BLaER1 treated with 17β-estradiol and CSF1 and Interleukin-3, amounts not matched to agents 10 nM and 100 nM (cell line): ENCODE measurements around the gene SUN5.

Experiments
- H3K27ac ChIP-seq, 11 experiments: shearing (Covaris generic); formaldehyde crosslinking; 2 replicates each; pipeline ENCODE4 v1.8.1; 2022
- H3K27me3 ChIP-seq, 11 experiments: shearing (Covaris generic); formaldehyde crosslinking; 2 replicates each; pipeline ENCODE4 v1.8.1; 2022
- H3K36me3 ChIP-seq, 11 experiments: shearing (Covaris generic); formaldehyde crosslinking; 2 replicates each; pipeline ENCODE4 v1.8.1; 2022
- H3K4me1 ChIP-seq, 10 experiments: shearing (Covaris generic); formaldehyde crosslinking; 2 replicates each; pipeline ENCODE4 v1.8.1; 2022
- H3K4me2 ChIP-seq, 11 experiments: shearing (Covaris generic); formaldehyde crosslinking; 2 replicates each; pipeline ENCODE4 v1.8.1; 2022
- H3K4me3 ChIP-seq, 10 experiments: shearing (Covaris generic); formaldehyde crosslinking; 2 replicates each; pipeline ENCODE4 v1.8.1; 2022
- H3K9ac ChIP-seq, 11 experiments: shearing (Covaris generic); formaldehyde crosslinking; 2 replicates each; pipeline ENCODE4 v1.8.1; 2022
- H3K9me3 ChIP-seq, 11 experiments: shearing (Covaris generic); formaldehyde crosslinking; replicated peaks in 1 of 11; 2 replicates each; pipeline ENCODE4 v1.8.1; 2022
- H4K20me1 ChIP-seq, 11 experiments: shearing (Covaris generic); formaldehyde crosslinking; 2 replicates each; pipeline ENCODE4 v1.8.1; 2022
- Cebpa-rat ChIP-seq, 11 experiments: shearing (Covaris generic); IDR thresholded peaks; 2 replicates each; pipeline ENCODE4 v1.8.1; 2022

The SUN5 gene

DNA sequence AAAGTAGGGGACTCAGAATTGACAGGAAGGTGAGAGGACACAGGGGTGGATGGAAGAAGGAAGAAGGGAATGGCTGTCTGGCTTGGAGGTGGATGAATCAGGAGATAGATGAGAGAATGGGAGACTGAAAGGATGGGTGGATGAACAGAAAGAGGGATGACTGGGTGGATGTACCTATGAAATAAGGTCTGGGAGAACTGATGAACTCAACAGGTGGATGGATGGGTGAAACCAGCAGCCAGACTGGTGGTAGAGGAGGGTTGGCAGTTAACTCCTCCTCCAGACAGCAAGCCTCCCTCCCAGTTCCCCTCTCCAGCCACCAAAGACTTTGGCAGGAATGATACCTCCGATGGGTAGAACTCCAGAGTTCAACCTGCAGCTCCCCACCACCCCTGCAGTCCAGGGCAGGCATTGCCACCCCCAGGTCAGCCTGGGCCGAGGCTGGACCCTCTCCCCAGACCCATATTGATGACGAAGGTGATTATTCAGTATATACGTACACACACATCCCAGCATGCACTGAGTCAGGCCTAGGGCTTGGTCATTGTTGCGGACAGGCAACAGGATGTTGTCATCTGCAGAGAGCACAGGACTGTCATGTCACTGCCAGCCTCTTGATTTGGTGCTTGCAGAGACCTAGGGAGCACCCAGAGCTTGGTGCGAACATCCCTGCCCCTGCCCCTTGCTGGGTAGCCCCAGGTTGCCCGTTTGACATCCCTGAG is 2.0 kb downstream of the SUN5 start:
- H3K4me1 ChIP-seq: peaks cover 4 to 11% (median 7%) of the 10 kb centered on the region in 10 experiments; a peak in 16 of 20 replicates
- H3K9ac ChIP-seq: no peak overlapping the region
- no peaks in the 10 kb centered on the region for H4K20me1 ChIP-seq
- H3K27me3 ChIP-seq: no peaks in the 10 kb centered on the region
- H3K36me3 ChIP-seq: no peaks in the 10 kb centered on the region
- no peak overlapping the region for H3K27ac ChIP-seq
- TF ChIP-seq Cebpa-rat (IDR thresholded peaks at IDR 0.05): no peak
- H3K4me3 ChIP-seq: no peak overlapping the region
- peaks cover 0 to 9% (median 5%) of the 10 kb centered on the region in 11 experiments; a peak in 5 of 22 replicates for H3K9me3 ChIP-seq
- no peak overlapping the region for H3K4me2 ChIP-seq

DNA sequence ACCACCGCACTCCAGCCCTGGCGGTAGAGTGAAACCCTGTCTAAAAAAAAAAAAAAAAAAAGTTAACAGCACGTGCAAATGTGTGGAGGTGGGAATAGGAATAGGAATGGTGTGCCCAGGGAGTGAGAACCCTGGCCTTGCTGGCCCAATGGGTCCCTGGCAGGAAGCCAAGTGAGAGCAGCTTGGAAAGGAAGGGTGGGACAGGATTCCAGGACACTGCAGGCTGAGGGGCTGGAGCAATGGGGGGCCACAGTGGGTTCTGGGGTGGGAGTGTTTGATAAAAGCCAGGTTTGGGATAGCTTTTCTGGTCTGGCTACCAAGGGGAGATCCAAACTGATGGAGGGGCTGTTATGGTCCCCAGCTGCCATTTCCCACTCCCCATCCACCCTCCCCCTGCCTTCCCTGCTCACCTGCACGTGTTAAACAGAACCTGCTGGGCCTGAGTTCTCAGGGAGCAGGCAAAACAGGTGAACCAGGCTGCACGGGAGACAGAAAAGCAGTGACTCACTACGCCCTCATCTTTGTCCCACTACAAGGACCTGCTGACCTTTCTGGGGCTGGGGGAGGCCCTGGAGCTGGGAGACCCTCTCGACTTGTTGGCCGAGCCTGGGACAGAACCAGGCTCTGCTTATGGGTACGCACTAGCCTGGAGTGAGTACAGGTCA is 3.3 kb downstream of the SUN5 start:
- H3K27ac ChIP-seq: no peak overlapping the region
- H3K9me3 ChIP-seq: peaks cover 3 to 12% (median 8%) of the 10 kb centered on the region in 11 experiments; a peak in 21 of 22 replicates
- H3K4me1 ChIP-seq: peaks cover 4 to 11% (median 7%) of the 10 kb centered on the region in 10 experiments; a peak in 16 of 20 replicates
- no peak overlapping the region for H3K4me3 ChIP-seq
- no peaks in the 10 kb centered on the region for H3K27me3 ChIP-seq
- no peaks in the 10 kb centered on the region for H4K20me1 ChIP-seq
- no peaks in the 10 kb centered on the region for H3K36me3 ChIP-seq
- H3K9ac ChIP-seq: no peak overlapping the region
- no peak for TF ChIP-seq Cebpa-rat (IDR thresholded peaks at IDR 0.05)
- H3K4me2 ChIP-seq: no peak overlapping the region

DNA sequence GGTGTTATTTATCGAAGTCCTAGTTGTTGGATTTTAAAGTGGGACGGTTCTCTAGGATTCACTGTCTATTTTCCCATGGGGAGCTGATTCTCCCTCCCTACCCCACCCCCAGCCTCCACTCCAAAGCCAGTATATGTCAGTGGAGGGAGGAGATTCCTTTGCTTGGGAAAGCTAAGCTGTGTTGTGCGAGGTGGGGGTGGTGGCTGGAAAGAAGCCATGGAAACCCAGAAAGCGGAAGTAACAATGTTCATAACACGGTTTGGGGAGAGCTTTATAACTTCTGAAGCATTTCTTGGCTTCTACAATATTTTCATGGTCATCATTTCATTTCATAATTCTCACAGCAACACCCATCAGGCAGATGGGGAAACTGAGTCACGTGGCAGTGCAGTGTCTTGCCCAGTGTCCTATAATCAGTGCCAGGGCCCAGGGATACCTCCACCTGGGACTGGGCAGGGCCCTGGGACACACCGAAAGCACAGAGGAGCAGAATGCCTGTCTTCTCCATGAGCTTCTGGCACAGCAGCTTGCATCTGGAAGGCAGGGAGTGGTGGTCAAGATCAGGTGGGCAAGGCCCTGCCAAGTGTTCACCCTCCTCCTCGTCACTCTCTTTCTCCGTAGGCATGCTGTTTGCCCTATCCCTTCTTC is 4.5 kb downstream of the SUN5 start:
- Histone ChIP-seq H3K4me1 (peaks cover 4 to 11% (median 7%) of the 10 kb centered on the region in 10 experiments; a peak in 16 of 20 replicates), H3K9ac (no peak overlapping the region), H3K9me3 (peaks cover 15 to 16% (median 15%) of the 10 kb centered on the region in 11 experiments), H3K4me2 (peak overlapping the region in 10 of 11 experiments; percentile 10 to 68 (median 40); a peak in 16 of 22 replicates), H3K36me3 (no peaks in the 10 kb centered on the region), H4K20me1 (no peaks in the 10 kb centered on the region), H3K27me3 (no peaks in the 10 kb centered on the region), H3K4me3 (no peak overlapping the region), H3K27ac (peak overlapping the region in 3 of 11 experiments; percentile 6 to 59 (median 50); a peak in 4 of 22 replicates)
- TF ChIP-seq Cebpa-rat (IDR thresholded peaks at IDR 0.05): no peak

DNA sequence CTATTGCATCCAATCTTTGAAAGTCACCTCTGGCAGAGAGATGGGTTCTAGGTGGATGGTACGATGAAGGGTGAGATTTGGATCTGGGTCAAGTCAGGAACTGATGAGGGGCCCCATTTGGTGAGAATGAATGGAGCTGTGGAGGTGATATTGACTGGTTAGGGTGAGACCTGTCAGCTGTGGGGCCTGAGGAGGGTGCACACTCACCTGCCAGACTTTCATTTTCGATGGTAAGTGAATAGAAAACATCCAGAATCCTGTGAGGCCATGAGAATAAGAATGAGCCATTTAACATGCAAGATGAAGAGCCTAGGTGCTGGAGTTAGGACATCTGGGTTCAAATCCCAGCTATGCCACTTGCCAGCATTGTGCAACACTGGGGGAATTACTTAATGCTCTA is 6.8 kb downstream of the SUN5 start:
- no peaks in the 10 kb centered on the region for H4K20me1 ChIP-seq
- no peak overlapping the region for H3K4me2 ChIP-seq
- peaks cover 18 to 21% (median 19%) of the 10 kb centered on the region in 11 experiments for H3K9me3 ChIP-seq
- peaks cover 10 to 26% (median 19%) of the 10 kb centered on the region in 10 experiments for H3K4me1 ChIP-seq
- TF ChIP-seq Cebpa-rat (IDR thresholded peaks at IDR 0.05): no peak
- no peak overlapping the region for H3K27ac ChIP-seq
- H3K36me3 ChIP-seq: no peaks in the 10 kb centered on the region
- no peaks in the 10 kb centered on the region for H3K27me3 ChIP-seq
- H3K4me3 ChIP-seq: no peak overlapping the region
- no peak overlapping the region for H3K9ac ChIP-seq

DNA sequence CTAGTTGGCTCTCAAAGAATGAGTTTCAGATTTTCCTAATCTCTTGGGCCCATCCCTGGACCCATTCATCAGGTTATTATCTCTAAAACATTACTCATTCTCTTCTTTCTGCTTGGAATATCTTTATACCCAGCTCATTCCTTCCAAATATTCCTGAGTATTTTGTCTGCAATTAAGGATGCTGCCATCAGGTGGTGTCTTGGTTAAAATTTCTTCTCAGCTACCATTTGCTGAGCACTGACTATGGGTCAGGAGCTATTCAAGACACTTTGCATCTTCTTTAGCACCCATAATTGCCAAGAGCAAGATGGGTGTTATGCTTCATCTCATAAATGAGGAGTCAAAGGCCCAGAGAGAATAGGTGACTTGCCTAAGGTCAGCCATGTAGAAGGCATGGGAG is 8.4 kb downstream of the SUN5 start:
- no peak overlapping the region for H3K4me3 ChIP-seq
- no peak overlapping the region for H3K27ac ChIP-seq
- no peak for TF ChIP-seq Cebpa-rat (IDR thresholded peaks at IDR 0.05)
- peaks cover 18 to 21% (median 19%) of the 10 kb centered on the region in 11 experiments for H3K9me3 ChIP-seq
- no peak overlapping the region for H3K4me2 ChIP-seq
- no peaks in the 10 kb centered on the region for H3K36me3 ChIP-seq
- H4K20me1 ChIP-seq: no peaks in the 10 kb centered on the region
- H3K4me1 ChIP-seq: peaks cover 22 to 43% (median 36%) of the 10 kb centered on the region in 10 experiments
- no peak overlapping the region for H3K9ac ChIP-seq
- no peaks in the 10 kb centered on the region for H3K27me3 ChIP-seq

DNA sequence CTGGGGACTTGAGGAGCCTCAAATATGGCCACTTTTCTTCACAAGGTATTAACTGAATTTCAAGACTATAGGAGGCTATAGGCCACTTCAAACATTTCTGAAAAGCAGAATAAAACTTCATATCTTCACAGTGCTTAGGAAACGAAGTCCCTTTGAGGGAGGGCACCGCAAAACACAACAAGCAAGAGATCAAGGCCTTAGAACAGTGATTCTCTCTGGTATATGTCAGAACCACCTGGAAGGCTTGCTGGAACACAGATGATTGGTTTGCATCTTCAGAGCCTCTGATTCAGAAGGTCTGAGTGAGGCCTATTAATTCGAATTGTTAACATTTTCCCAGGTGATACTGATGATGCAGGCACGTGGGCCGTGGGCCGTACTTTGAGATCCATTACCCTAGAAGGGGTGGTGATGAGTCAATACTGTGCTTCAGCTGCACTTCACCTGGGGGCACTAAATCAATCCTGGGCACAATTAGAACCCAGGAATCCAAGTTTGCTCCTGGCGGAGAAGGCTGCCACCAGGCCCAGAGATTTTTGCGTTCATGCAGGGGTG is 10.7 kb downstream of the SUN5 start:
- peaks cover 19 to 24% (median 20%) of the 10 kb centered on the region in 11 experiments for H3K9me3 ChIP-seq
- no peak for TF ChIP-seq Cebpa-rat (IDR thresholded peaks at IDR 0.05)
- H3K4me3 ChIP-seq: no peak overlapping the region
- peaks cover 11 to 52% (median 43%) of the 10 kb centered on the region in 10 experiments for H3K4me1 ChIP-seq
- no peaks in the 10 kb centered on the region for H4K20me1 ChIP-seq
- H3K27me3 ChIP-seq: no peaks in the 10 kb centered on the region
- no peaks in the 10 kb centered on the region for H3K36me3 ChIP-seq
- H3K27ac ChIP-seq: no peak overlapping the region
- H3K9ac ChIP-seq: no peak overlapping the region
- peak overlapping the region in 5 of 11 experiments; percentile 71 to 89 (median 79); a peak in 9 of 22 replicates for H3K4me2 ChIP-seq

DNA sequence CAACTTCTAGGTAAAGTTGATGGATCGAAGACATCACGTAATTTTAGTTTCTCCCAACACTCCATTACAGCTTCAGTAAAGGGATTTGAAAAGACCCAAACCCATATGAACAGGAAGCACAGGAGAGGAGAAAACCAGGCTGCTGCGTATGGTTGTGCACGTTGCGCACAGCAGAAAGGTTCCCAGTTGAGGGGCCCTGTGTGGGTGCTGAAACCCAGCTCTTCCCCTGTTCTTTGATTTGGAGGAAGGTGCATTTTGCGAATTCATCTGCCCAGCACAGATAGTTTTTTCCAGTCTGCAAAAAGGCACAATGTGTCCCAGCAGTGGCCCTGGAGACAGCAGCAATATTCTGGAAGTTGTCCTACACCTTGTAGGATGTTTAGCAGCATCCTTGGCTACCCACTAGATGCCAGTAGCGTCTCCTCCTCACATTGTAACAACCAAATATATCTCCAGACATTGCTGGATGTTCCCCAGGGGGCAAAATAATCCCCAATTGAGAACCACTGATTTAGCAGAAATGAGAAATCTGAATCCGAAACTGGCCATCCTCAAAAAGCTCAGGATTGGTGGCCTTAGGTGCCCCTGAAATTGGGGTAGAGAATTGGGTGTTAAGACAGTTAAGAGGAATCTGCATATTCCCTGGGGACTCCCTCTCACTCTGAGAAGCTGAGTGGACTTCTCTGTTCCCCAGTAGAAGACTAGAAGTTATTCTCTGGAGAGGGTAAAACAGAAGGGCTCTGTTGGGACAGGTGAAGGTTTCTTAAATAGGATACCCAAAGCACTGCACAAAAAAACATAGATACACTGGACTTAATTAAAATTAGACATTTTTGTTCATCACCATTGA is 12.2 kb downstream of the SUN5 start:
- Histone ChIP-seq H3K4me2 (peak overlapping the region; percentile 0 to 89 (median 71); a peak in 19 of 22 replicates), H3K9ac (peak overlapping the region in 2 of 11 experiments; percentile 9 to 10; a peak in 2 of 22 replicates), H4K20me1 (no peaks in the 10 kb centered on the region), H3K27ac (peak overlapping the region in 4 of 11 experiments; percentile 20 to 54 (median 36); a peak in 6 of 22 replicates), H3K27me3 (no peaks in the 10 kb centered on the region), H3K9me3 (peaks cover 19 to 24% (median 20%) of the 10 kb centered on the region in 11 experiments), H3K4me1 (peaks cover 20 to 64% (median 53%) of the 10 kb centered on the region in 10 experiments), H3K4me3 (peak overlapping the region in 2 of 10 experiments; percentile 10 to 34; a peak in 2 of 20 replicates), H3K36me3 (no peaks in the 10 kb centered on the region)
- no peak for TF ChIP-seq Cebpa-rat (IDR thresholded peaks at IDR 0.05)

DNA sequence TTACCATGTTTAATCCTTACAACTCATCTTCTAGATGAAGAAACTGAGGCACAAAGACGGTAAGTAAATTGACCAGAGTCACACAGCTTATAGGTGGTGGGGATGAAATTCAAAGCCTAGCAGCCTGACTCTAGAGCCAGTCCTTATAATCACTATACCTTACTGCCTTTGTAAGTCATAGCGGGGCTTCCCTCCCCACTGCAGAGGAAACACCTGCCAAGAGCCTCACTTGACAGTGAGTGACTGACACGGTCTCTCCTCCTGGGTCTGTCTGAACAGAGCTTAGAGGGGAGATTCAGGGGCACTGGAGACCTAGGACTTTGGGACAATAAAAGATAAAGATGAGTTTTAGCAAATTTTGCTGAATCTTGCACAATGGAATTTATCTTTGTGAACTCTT is 12.8 kb downstream of the SUN5 start:
- TF ChIP-seq Cebpa-rat (IDR thresholded peaks at IDR 0.05): no peak
- Histone ChIP-seq H4K20me1 (no peaks in the 10 kb centered on the region), H3K27me3 (no peaks in the 10 kb centered on the region), H3K9ac (peak overlapping the region in 2 of 11 experiments; percentile 9 to 10; a peak in 2 of 22 replicates), H3K4me3 (peak overlapping the region in 2 of 10 experiments; percentile 10 to 34; a peak in 2 of 20 replicates), H3K36me3 (no peaks in the 10 kb centered on the region), H3K4me1 (peaks cover 20 to 64% (median 53%) of the 10 kb centered on the region in 10 experiments), H3K27ac (peak overlapping the region in 4 of 11 experiments; percentile 43 to 54 (median 50); a peak in 7 of 22 replicates), H3K9me3 (peaks cover 19 to 24% (median 20%) of the 10 kb centered on the region in 11 experiments), H3K4me2 (peak overlapping the region in 10 of 11 experiments; percentile 0 to 89 (median 74); a peak in 19 of 22 replicates)
